Liver (tissue), 9 donors: ENCODE results near the gene PARP14. TPM values are rescaled to one million over a fixed set of nuclear protein-coding genes. Genes with fewer than 3 reads are reported as not detected.

Experiments
- DNase-seq: peaks from one replicate; pipeline ENCODE4 v3.0.0-alpha.2; 2017; ENCODE audit warnings: low spot score
- H3K27ac ChIP-seq, 2 donors: one replicate each; pipeline ENCODE4 v1.7.0; 2013; ENCODE audit warnings: inconsistent platforms in 2 of 2, low read length in 2 of 2, control low read depth in 1 of 2, low read depth in 1 of 2, mild to moderate bottlenecking in 1 of 2
- H3K27me3 ChIP-seq, 4 donors: one replicate each; pipeline versions ENCODE4 v1.6.1 to v1.7.0; 2013; ENCODE audit warnings: low read length in 3 of 4, inconsistent platforms in 1 of 4, mild to moderate bottlenecking in 1 of 4, moderate library complexity in 1 of 4; ENCODE audit not compliant: control insufficient read depth in 4 of 4, insufficient read depth in 4 of 4
- H3K36me3 ChIP-seq, 4 donors: one replicate each; pipeline versions ENCODE4 v1.6.1 to v1.7.0; 2013; ENCODE audit warnings: low read length in 3 of 4, mild to moderate bottlenecking in 3 of 4, low read depth in 1 of 4, moderate library complexity in 1 of 4; ENCODE audit not compliant: control insufficient read depth in 4 of 4, insufficient read depth in 3 of 4
- H3K4me1 ChIP-seq, 4 donors: one replicate each; pipeline versions ENCODE4 v1.6.1 to v1.7.0; 2013; ENCODE audit warnings: low read length in 3 of 4, mild to moderate bottlenecking in 3 of 4, moderate library complexity in 1 of 4; ENCODE audit not compliant: control insufficient read depth in 4 of 4, insufficient read depth in 4 of 4
- H3K4me3 ChIP-seq, 3 donors: one replicate each; pipeline versions ENCODE4 v1.6.1 to v1.7.0; 2013; ENCODE audit warnings: low read length in 3 of 3, control low read depth in 1 of 3, low read depth in 1 of 3, mild to moderate bottlenecking in 1 of 3
- H3K9ac ChIP-seq, 2 donors: one replicate each; pipeline ENCODE4 v1.7.0; 2013; ENCODE audit warnings: low read length in 2 of 2, mild to moderate bottlenecking in 2 of 2, moderate library complexity in 2 of 2, control low read depth in 1 of 2, low read depth in 1 of 2
- H3K9me3 ChIP-seq, 4 donors: one replicate each; pipeline versions ENCODE4 v1.6.1 to v1.7.0; 2013; ENCODE audit warnings: low read length in 3 of 4; ENCODE audit not compliant: control insufficient read depth in 4 of 4
- ATF3 ChIP-seq: IDR thresholded peaks from 2 replicates; pipeline ENCODE4 v1.6.1; 2016; ENCODE audit warnings: antibody characterized with exemption
- CTCF ChIP-seq: fragments of 150-350 bp; IDR thresholded peaks from 2 replicates; pipeline ENCODE4 v1.5.1; 2017; ENCODE audit warnings: improper control_type of control experiment, low read depth, low read length; ENCODE audit not compliant: missing input control
- EGR1 ChIP-seq, 2 donors: IDR thresholded peaks; 2 replicates each; pipeline ENCODE4 v1.6.1; 2016 to 2018; ENCODE audit warnings: antibody characterized with exemption in 2 of 2, low read depth in 2 of 2
- FOXA1 ChIP-seq: IDR thresholded peaks from 2 replicates; pipeline ENCODE4 v1.6.1; 2016; ENCODE audit warnings: antibody characterized with exemption
- FOXA2 ChIP-seq: IDR thresholded peaks from 2 replicates; pipeline ENCODE4 v1.6.1; 2016; ENCODE audit warnings: antibody characterized with exemption
- GABPA ChIP-seq, 2 donors: IDR thresholded peaks in 1 of 2; conservative IDR thresholded peaks in 1 of 2; 2 replicates each; pipeline ENCODE4 v1.6.1; 2016; ENCODE audit warnings: antibody characterized with exemption in 2 of 2, mild to moderate bottlenecking in 1 of 2, moderate library complexity in 1 of 2
- HNF4A ChIP-seq, 2 donors: conservative IDR thresholded peaks; 2 replicates each; pipeline ENCODE4 v1.6.1; 2016; ENCODE audit warnings: antibody characterized with exemption in 2 of 2, mild to moderate bottlenecking in 2 of 2
- HNF4G ChIP-seq: IDR thresholded peaks from 2 replicates; pipeline ENCODE4 v1.6.1; 2016; ENCODE audit warnings: antibody characterized with exemption
- JUND ChIP-seq, 2 donors: IDR thresholded peaks; 2 replicates each; pipeline ENCODE4 v1.6.1; 2016; ENCODE audit warnings: antibody characterized with exemption in 2 of 2
- MAX ChIP-seq: IDR thresholded peaks from 2 replicates; pipeline ENCODE4 v1.6.1; 2016; ENCODE audit warnings: antibody characterized with exemption
- NR2F2 ChIP-seq: IDR thresholded peaks from 2 replicates; pipeline ENCODE4 v1.6.1; 2016; ENCODE audit warnings: antibody characterized with exemption
- RAD21 ChIP-seq, 2 donors: IDR thresholded peaks; 2 replicates each; pipeline ENCODE4 v1.6.1; 2016; ENCODE audit warnings: antibody characterized with exemption in 2 of 2, mild to moderate bottlenecking in 2 of 2
- REST ChIP-seq: IDR thresholded peaks from 2 replicates; pipeline ENCODE4 v1.6.1; 2016; ENCODE audit warnings: antibody characterized with exemption, mild to moderate bottlenecking
- RXRA ChIP-seq, 2 donors: IDR thresholded peaks; 2 replicates each; pipeline ENCODE4 v1.6.1; 2017 to 2018; ENCODE audit warnings: antibody characterized with exemption in 2 of 2, mild to moderate bottlenecking in 1 of 2
- SP1 ChIP-seq: IDR thresholded peaks from 2 replicates; pipeline ENCODE4 v1.6.1; 2018; ENCODE audit warnings: antibody characterized with exemption, mild to moderate bottlenecking
- TAF1 ChIP-seq: conservative IDR thresholded peaks from 2 replicates; pipeline ENCODE4 v1.6.1; 2016; ENCODE audit warnings: antibody characterized with exemption, mild to moderate bottlenecking
- ZBTB33 ChIP-seq: IDR thresholded peaks from 2 replicates; pipeline ENCODE4 v1.6.1; 2016; ENCODE audit warnings: antibody characterized with exemption
- WGBS: extraction: QIAGEN DNeasy Blood & Tissue Kit; methylation state at CpG from one replicate; pipeline ENCODE4 v1.1.7; 2013; 5-methylcytosine and 5-hydroxymethylcytosine counted together
- polyA plus RNA-seq, 2 donors: library from polyadenylated mRNA; stranded (reverse) in 1 of 2; unstranded in 1 of 2; fragments of 200-250 nt in 1 of 2; fragments of >200 nt in 1 of 2; fragmentation: Nextera tagmentation in 1 of 2; extraction: Ambion mirVana in 1 of 2; gene quantifications; one replicate each; pipeline versions ENCODE4 v1.2.1 to v1.2.3, GENCODE V29; 2013 to 2015
- total RNA-seq, 2 donors: library from RNA; depleted of rRNA; stranded (reverse); fragments of >200 nt; gene quantifications; one replicate each; pipeline ENCODE4 v1.2.3, GENCODE V29; 2014
- donor health status: healthy.
- donor health status: healthy.
- donor health status: healthy.
- donor health status: healthy.
- donor health status: healthy.

Gene PARP14
- total and polyA plus RNA-seq, 4 donors: 13.1 to 79.7 (median 23.4) TPM

GRCh38 chr3:122687298-122687697 lies 6.7 kb downstream of the PARP14 start:
- Histone ChIP-seq H3K4me1 (peaks cover 1 to 22% (median 11%) of the 10 kb centered on the region in 4 donors), H3K36me3 (peaks cover 0 to 29% (median 18%) of the 10 kb centered on the region in 4 donors), H3K27me3 (no peaks in the 10 kb centered on the region), H3K9me3 (no peaks in the 10 kb centered on the region), H3K9ac (no peak overlapping the region), H3K27ac (no peak overlapping the region), H3K4me3 (no peak overlapping the region)
- DNase-seq: no peak
- 86% methylated on average over 2 of the region's 2 CpGs for WGBS
- no peak for TF ChIP-seq FOXA1

GRCh38 chr3:122688996-122689395 lies 8.4 kb downstream of the PARP14 start:
- H3K27ac ChIP-seq: no peak overlapping the region

More at GRCh38 chr3:122688996-122689395, 8.4 kb downstream of the PARP14 start:
- no peak overlapping the region for H3K4me3 ChIP-seq
- H3K27me3 ChIP-seq: no peaks in the 10 kb centered on the region
- H3K36me3 ChIP-seq: peaks cover 1 to 39% (median 23%) of the 10 kb centered on the region in 4 donors
- H3K4me1 ChIP-seq: peaks cover 0 to 13% (median 6%) of the 10 kb centered on the region in 4 donors
- no peak overlapping the region for H3K9ac ChIP-seq
- TF ChIP-seq CTCF: no peak
- TF ChIP-seq FOXA1: no peak
- TF ChIP-seq SP1: no peak
- no peak for TF ChIP-seq EGR1 (IDR thresholded peaks at IDR 0.05; ENCODE audit: low read depth in 2 of 2)
- no peak for TF ChIP-seq RXRA (IDR thresholded peaks at IDR 0.05)
- TF ChIP-seq ATF3: no peak
- TF ChIP-seq FOXA2: no peak
- no peak for TF ChIP-seq GABPA (IDR thresholded peaks at IDR 0.05 in 1 of 2, conservative IDR thresholded peaks at IDR 0.05 in 1 of 2)
- TF ChIP-seq TAF1: no peak
- no peak for TF ChIP-seq HNF4G
- no peak for TF ChIP-seq MAX
- TF ChIP-seq NR2F2: no peak
- no peak for TF ChIP-seq RAD21 (IDR thresholded peaks at IDR 0.05)
- no peak for TF ChIP-seq HNF4A (conservative IDR thresholded peaks at IDR 0.05)
- TF ChIP-seq REST: no peak
- TF ChIP-seq JUND (IDR thresholded peaks at IDR 0.05): no peak
- no peak for TF ChIP-seq ZBTB33
- 85% methylated on average over 4 of the region's 4 CpGs for WGBS
- no peaks in the 10 kb centered on the region for H3K9me3 ChIP-seq
- no peak for DNase-seq
